C4-2B (cell line): ENCODE measurements around the gene TTC28.

Source experiments
- H3K27ac ChIP-seq: fragments of 450-650 bp; 2 replicates; pipeline ENCODE4 v1.5.1; 2017
- ZFX ChIP-seq: fragments of 450-650 bp; IDR thresholded peaks from 2 replicates; pipeline ENCODE4 v1.6.1; 2017
- TF ChIP-seq, protein P1 (sequence below): fragments of 450-650 bp; conservative IDR thresholded peaks from 2 replicates; pipeline ENCODE4 v1.5.1; 2017; ENCODE audit warnings: mild to moderate bottlenecking

The TTC28 gene

DNA sequence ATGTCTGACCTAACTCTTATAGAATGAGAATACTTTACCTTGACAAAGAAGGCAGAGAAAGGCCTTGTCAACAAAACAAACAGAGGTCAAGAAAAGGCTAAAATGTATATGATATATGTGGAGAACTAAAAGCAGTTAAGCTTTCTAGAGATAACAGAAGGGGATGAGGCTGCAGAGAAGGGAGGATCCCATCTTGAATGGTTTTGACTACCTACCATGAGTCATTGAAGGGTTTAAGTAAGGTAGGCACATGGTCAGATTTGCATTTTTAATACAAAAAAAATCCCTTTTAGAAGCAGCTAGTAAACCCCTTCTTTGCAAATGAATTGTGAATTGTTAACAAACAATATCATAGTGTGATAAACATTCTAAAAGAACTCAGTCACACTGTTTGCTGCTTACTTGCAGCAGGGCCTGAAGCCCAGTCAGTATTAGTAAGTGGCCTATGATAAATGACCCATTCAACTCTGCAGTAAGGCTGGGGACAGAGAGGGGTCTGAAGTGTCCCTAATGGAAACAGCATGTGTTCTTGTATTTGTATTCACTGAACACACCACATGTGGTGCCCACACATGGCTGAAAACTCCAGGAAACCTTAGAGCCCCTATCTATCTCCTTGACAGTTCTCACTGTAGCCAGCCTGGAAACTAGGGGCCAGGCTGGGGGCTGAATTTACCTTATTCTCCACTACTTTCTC is 431.8 kb downstream of the TTC28 start:
- no peak for TF ChIP-seq ZFX
- TF ChIP-seq, protein P1, sequence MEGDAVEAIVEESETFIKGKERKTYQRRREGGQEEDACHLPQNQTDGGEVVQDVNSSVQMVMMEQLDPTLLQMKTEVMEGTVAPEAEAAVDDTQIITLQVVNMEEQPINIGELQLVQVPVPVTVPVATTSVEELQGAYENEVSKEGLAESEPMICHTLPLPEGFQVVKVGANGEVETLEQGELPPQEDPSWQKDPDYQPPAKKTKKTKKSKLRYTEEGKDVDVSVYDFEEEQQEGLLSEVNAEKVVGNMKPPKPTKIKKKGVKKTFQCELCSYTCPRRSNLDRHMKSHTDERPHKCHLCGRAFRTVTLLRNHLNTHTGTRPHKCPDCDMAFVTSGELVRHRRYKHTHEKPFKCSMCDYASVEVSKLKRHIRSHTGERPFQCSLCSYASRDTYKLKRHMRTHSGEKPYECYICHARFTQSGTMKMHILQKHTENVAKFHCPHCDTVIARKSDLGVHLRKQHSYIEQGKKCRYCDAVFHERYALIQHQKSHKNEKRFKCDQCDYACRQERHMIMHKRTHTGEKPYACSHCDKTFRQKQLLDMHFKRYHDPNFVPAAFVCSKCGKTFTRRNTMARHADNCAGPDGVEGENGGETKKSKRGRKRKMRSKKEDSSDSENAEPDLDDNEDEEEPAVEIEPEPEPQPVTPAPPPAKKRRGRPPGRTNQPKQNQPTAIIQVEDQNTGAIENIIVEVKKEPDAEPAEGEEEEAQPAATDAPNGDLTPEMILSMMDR, result no peak

DNA sequence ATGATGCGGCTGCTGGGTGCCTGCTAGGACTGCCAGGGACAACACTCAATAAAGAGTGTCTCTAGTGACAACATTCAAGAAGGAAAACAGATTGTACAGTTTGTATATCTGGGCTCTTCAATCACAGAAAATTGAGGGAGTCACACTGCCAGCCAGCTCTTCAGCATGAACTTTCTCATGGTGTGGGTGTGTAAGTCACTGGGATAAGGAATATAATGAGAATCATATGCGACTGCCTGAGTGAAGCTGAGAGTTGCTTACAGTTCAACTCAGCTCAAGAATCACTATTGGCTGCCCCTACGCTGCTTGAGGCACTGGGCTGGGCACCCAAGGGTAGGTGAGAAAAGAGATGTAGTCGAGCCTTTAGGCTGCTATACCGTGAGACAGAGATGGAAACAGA is 432.5 kb downstream of the TTC28 start:
- no peak overlapping the region for H3K27ac ChIP-seq
- TF ChIP-seq, protein P1, result no peak
- no peak for TF ChIP-seq ZFX

More for the DNA sequence above, 431.8 kb downstream of the TTC28 start:
- H3K27ac ChIP-seq, result no peak overlapping the region

DNA sequence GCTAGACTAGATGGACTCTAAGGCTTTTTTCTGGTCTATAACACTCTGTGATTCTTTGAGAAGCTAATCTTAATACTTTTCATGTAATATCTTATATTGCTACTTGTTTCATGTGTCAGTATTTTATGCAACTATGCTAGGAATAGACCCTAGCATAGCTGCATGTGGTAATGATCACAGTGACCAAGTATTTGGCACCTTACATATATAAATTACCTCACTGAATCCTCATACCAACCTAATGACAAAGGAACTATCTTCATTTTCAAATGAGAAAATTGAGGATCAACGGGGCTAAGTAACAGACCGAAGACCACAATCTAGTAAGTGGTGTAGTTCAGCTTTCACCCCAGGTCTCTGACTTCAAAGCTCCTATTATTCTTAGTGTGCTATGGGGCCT is 433.2 kb downstream of the TTC28 start:
- H3K27ac ChIP-seq, result no peak overlapping the region
- no peak for TF ChIP-seq ZFX
- TF ChIP-seq, protein P1, result no peak

DNA sequence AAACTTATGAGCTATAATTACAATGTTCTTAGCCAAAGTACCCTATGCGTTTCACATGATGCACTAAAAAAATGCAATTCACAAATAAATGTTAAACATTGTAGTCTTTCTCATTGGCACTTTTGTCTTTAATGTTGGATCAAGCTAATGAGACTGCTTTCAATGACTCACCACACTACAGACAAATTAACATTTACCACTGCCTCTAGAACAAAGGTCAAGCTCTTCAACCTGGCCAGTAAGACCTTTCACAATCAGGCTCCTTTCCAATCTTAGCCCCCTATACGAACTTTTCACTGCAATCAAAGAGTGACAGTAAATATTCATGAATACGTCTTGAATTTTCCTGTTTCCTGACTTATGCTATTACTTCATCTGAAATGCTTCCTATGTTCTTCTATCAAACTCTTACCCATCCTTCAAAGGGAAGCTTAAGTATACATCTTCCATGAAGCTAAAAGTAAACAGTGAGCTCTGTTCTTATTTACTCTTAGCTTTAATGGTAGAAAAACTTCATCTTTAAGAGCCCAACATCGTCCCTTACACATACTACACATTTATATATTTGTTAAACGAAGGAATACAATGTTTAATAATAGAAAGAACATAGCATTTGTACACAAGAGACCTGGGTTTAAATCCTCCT is 433.9 kb downstream of the TTC28 start:
- H3K27ac ChIP-seq, result no peak overlapping the region
- TF ChIP-seq, protein P1, result no peak
- TF ChIP-seq ZFX, result no peak

DNA sequence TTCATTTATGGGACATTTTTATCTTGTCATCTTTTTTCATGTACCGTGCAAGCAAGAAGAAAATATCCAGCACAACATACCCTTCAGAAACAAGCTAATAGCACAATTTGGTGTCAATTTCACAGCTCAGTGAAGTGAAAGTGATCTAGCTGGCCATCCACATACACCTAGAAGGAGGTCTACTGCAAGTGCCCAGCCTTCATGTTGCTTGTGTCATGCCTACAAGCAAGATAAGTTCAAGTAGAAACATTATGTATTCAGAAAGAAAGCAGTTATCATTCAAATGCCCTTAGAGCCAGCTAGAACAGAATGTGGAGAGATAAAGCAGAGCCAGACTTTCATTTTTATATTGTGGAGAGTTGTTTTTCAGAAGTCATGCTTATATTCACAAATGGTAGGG is 434.9 kb downstream of the TTC28 start:
- TF ChIP-seq, protein P1, result no peak
- TF ChIP-seq ZFX, result no peak
- no peak overlapping the region for H3K27ac ChIP-seq

DNA sequence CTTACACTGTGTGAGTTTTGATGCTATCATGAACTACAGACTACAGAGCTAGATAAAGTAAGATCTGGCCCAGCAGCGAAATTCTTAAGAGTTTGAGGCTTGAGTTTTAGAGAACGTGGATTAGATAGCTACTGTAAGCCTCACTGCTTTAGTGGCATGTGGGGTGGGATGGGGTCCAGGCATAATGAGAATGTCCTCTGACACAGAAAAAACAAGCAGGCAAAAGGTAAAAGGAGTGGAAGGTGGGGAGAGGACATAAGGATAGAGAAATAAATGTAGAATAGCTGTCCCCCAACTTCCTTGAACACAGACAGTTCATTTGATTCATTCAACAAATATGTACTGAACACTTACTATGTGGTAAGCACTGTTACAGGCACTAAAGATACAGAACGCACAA is 436.1 kb downstream of the TTC28 start:
- no peak for TF ChIP-seq ZFX
- TF ChIP-seq, protein P1, result no peak
- H3K27ac ChIP-seq, result no peak overlapping the region

DNA sequence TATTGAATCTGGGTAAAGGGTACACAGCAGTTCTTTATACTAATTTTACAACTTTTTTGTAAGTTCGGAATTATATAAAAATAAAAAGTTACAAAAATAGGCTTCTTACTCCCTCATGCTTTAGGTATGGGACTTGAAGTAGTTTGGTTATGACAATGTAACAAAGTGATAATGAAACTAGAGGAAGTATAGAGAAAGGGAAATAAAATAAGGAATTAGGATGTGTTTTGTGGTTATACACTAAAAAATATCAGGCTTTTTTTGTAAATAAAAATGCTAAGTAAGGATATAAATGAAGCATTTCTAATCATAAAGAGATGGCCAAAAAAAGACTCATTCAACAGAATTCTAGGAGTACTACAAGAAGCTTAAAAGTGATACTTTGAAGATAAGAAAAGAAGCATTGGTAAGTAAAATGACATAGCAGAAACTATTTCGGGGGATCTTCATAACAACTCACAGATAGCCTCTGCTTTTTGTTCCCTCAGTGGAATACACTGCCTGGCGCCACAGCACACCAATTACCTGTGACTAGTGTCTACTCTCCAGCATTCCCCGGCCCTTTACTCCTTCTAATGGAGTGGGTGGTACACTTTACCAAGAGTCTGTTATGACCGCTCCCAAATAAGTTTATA is 437.9 kb downstream of the TTC28 start:
- no peak overlapping the region for H3K27ac ChIP-seq
- no peak for TF ChIP-seq ZFX
- TF ChIP-seq, protein P1, result no peak
